Lung (tissue), 12 donors: Measurements from ENCODE around the gene STXBP3. TPM values are rescaled to one million over a fixed set of nuclear protein-coding genes. Genes with fewer than 3 reads are reported as not detected.

Experiments used
- ATAC-seq: fragments of 200-7000 bp; cut with Tn5 transposase; one replicate; pipeline ENCODE4 v1.9.1; 2020; ENCODE audit warnings: moderate number of reproducible peaks; ENCODE audit not compliant: insufficient read depth, low FRiP score
- DNase-seq, 3 donors: peaks; one replicate each; pipeline ENCODE4 v3.0.0-alpha.2; 2013 to 2017
- H3K27ac ChIP-seq, 2 donors: one replicate each; pipeline ENCODE4 v1.5.1; 2013; ENCODE audit warnings: mild to moderate bottlenecking in 2 of 2, moderate library complexity in 2 of 2, control low read depth in 1 of 2, inconsistent platforms in 1 of 2, low read depth in 1 of 2, low read length in 1 of 2
- H3K27me3 ChIP-seq, 3 donors: one replicate each; pipeline ENCODE4 v1.5.1; 2013; ENCODE audit warnings: low read length in 2 of 3; ENCODE audit not compliant: control insufficient read depth in 3 of 3, insufficient read depth in 3 of 3
- H3K36me3 ChIP-seq, 4 donors: one replicate each; pipeline ENCODE4 v1.5.1; 2013; ENCODE audit warnings: low read length in 4 of 4, mild to moderate bottlenecking in 1 of 4, moderate library complexity in 1 of 4; ENCODE audit not compliant: control insufficient read depth in 4 of 4, insufficient read depth in 4 of 4
- H3K4me1 ChIP-seq, 5 donors: one replicate each; pipeline ENCODE4 v1.5.1; 2013; ENCODE audit warnings: low read length in 5 of 5, mild to moderate bottlenecking in 2 of 5, moderate library complexity in 1 of 5; ENCODE audit not compliant: control insufficient read depth in 5 of 5, insufficient read depth in 5 of 5
- H3K4me3 ChIP-seq: one replicate; pipeline ENCODE4 v1.5.1; 2013; ENCODE audit warnings: mild to moderate bottlenecking, control low read depth, moderate library complexity
- H3K9ac ChIP-seq, 2 donors: one replicate each; pipeline ENCODE4 v1.5.1; 2013; ENCODE audit warnings: low read length in 2 of 2, control low read depth in 1 of 2; ENCODE audit not compliant: insufficient read depth in 1 of 2
- H3K9me3 ChIP-seq, 4 donors: one replicate each; pipeline ENCODE4 v1.5.1; 2013; ENCODE audit warnings: low read length in 3 of 4, mild to moderate bottlenecking in 1 of 4, moderate library complexity in 1 of 4; ENCODE audit not compliant: control insufficient read depth in 4 of 4, insufficient read depth in 3 of 4
- WGBS, 2 donors: extraction: QIAGEN DNeasy Blood & Tissue Kit; methylation state at CpG; one replicate each; pipeline ENCODE4 v1.1.7; 2013; 5-methylcytosine and 5-hydroxymethylcytosine counted together
- polyA plus RNA-seq, 2 donors: library from polyadenylated mRNA; stranded (reverse); fragments of 200-250 nt; gene quantifications; one replicate each; pipeline ENCODE4 v1.2.1, GENCODE V29; 2013
- total RNA-seq, 2 donors: library from RNA; depleted of rRNA in 1 of 2; stranded (reverse); fragments of >200 nt in 1 of 2; gene quantifications; one replicate each; pipeline ENCODE4 v1.2.1, GENCODE V29; 2014 to 2021
- TF ChIP-seq, protein P1 (sequence below): IDR thresholded peaks from 2 replicates; pipeline ENCODE4 v1.5.1; 2012; ENCODE audit warnings: mild to moderate bottlenecking; ENCODE audit errors: control extremely low read depth, extremely low read depth
- donor health status: control.
- donor health status: control.
- donor health status: Bipolar disorder and iron deficiency.
- donor health status: healthy.
- donor health status: DM: yes; HTN: yes; CAD: no.

The STXBP3 gene
- total and polyA plus RNA-seq, 4 donors: 33.6 to 83.6 (median 40.0) TPM

DNA sequence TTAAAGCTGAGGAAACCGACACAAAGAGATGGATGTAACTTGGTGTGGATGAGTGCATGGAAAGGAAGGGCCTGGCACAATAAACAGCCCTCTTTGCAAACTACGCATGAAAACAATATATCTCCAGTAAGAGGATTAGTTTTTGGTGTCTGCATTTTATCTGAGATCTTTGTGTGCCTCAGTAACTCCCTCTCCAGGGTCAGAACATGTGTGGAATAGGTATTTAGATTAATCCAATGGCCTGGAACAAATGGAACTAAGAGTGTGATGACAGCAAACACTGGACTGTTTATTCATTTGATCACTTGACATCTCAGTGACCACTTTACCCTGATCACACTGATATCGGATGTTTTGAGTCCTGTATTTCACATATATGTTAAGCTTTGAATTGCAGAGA lies 65.1 kb downstream of the STXBP3 start:
- DNase-seq: no peak
- peaks cover 0 to 32% (median 11%) of the 10 kb centered on the region in 5 donors for H3K4me1 ChIP-seq

DNA sequence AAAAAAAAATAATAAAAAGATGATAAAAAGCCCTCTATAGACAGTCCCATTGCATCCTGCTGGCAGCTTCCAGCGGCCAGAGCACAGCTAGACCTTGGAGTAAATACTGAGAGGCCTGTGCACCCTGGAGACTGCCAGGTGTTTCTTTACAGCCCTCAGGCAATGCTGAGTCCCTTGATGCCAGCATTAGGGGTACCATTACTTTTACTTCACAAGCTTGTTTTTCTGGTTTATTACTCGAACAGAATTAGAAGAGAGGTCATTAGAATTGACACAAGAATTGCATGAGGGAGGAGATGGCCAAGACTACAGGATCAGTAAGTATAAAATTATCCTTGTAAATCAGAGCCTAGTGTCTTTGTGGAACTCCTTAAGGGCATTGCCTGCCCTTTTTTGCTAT lies 66.9 kb downstream of the STXBP3 start:
- DNase-seq (no peak), ATAC-seq (no peak)
- Histone ChIP-seq H3K27ac (no peak overlapping the region), H3K4me3 (no peak overlapping the region), H3K36me3 (peaks cover 2 to 7% (median 4%) of the 10 kb centered on the region in 4 donors), H3K9ac (no peak overlapping the region), H3K9me3 (no peaks in the 10 kb centered on the region), H3K4me1 (peaks cover 0 to 38% (median 16%) of the 10 kb centered on the region in 5 donors), H3K27me3 (no peaks in the 10 kb centered on the region)
- 92 to 94% methylated on average over 2 of the region's 2 CpGs for WGBS, 2 donors
- TF ChIP-seq, protein P1, sequence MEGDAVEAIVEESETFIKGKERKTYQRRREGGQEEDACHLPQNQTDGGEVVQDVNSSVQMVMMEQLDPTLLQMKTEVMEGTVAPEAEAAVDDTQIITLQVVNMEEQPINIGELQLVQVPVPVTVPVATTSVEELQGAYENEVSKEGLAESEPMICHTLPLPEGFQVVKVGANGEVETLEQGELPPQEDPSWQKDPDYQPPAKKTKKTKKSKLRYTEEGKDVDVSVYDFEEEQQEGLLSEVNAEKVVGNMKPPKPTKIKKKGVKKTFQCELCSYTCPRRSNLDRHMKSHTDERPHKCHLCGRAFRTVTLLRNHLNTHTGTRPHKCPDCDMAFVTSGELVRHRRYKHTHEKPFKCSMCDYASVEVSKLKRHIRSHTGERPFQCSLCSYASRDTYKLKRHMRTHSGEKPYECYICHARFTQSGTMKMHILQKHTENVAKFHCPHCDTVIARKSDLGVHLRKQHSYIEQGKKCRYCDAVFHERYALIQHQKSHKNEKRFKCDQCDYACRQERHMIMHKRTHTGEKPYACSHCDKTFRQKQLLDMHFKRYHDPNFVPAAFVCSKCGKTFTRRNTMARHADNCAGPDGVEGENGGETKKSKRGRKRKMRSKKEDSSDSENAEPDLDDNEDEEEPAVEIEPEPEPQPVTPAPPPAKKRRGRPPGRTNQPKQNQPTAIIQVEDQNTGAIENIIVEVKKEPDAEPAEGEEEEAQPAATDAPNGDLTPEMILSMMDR: no peak

More for the DNA sequence above, 65.1 kb downstream of the STXBP3 start:
- Histone ChIP-seq H3K9ac (no peak overlapping the region), H3K27ac (no peak overlapping the region), H3K4me3 (no peak overlapping the region), H3K27me3 (no peaks in the 10 kb centered on the region), H3K36me3 (peaks cover 6 to 11% (median 8%) of the 10 kb centered on the region in 4 donors), H3K9me3 (no peaks in the 10 kb centered on the region)
- ATAC-seq: no peak
- TF ChIP-seq, protein P1: no peak
- 95 to 97% methylated on average over 3 of the region's 3 CpGs for WGBS, 2 donors

DNA sequence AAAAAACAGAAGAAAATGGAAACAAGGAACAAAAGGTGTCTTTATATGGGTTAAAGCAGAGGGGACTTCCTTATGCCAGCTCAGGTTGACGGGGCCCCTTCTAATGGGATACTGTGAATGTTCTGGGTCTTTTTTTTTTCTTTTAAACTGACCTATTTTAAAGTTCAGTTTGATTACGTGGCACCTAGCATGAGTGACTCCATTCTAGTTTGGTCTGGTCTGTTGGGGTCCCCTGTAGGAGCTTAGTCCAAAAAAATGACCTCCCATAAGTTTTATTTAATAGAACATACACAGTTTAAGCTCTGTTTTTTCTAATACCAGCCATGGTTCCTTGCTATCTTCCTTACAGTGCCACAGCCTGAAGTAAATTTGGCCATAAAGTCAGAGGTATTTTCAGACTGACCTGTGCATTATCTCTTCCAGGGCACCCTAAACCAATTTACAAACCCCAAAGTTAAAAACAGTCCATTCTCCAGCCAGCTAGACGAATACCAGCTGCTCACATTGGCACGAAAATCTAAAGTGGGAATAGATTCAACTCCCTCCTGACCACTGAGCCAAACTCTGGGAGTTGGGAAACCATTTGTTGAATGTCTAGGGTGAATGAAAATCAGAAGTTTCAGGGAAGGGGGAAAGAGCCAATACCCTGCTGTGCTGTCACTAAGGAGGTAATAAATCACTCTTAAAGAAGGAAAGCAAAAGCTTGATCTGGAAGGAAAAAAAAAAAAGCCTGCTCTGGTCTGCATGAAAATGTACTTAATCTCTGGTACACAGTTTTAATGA lies 68.1 kb downstream of the STXBP3 start:
- WGBS, 2 donors: 82 to 86% methylated on average over 4 of the region's 4 CpGs
- Histone ChIP-seq H3K27ac (no peak overlapping the region), H3K9ac (no peak overlapping the region), H3K4me1 (peaks cover 0 to 38% (median 16%) of the 10 kb centered on the region in 5 donors), H3K4me3 (no peak overlapping the region), H3K9me3 (no peaks in the 10 kb centered on the region), H3K36me3 (peaks cover 0 to 4% (median 3%) of the 10 kb centered on the region in 4 donors), H3K27me3 (no peaks in the 10 kb centered on the region)
- DNase-seq (peak; percentile 84 to 96 (median 95)), ATAC-seq (no peak)
- TF ChIP-seq, protein P1: no peak
